ENCODE measurements around the gene NFKB1. TPM values are rescaled to one million over a fixed set of nuclear protein-coding genes. Genes with fewer than 3 reads are reported as not detected.

Gene NFKB1
- total and polyA plus RNA-seq, 10 donors: 15.9 to 94.4 (median 55.3) TPM

- no peak for TF ChIP-seq CTCF (IDR thresholded peaks at IDR 0.05 in 8 of 11, conservative IDR thresholded peaks at IDR 0.05 in 3 of 11)
- TF ChIP-seq POLR2AphosphoS5 (IDR thresholded peaks at IDR 0.05): no peak
- no peak for TF ChIP-seq POLR2A (IDR thresholded peaks at IDR 0.05)
- intact Hi-C loops (cut with DNase I; ENCODE audit: low total_unique reads): loop anchor here (10.0 kb wide), 1 partner anchor 50 kb away; no protein-coding TSS in a partner anchor
- H3K4me3 ChIP-seq: no peak overlapping the region
- H3K4me1 ChIP-seq: peaks cover 23 to 85% (median 71%) of the 10 kb centered on the region in 6 donors
- no peaks in the 10 kb centered on the region for H3K36me3 ChIP-seq
- WGBS, 5 donors: 39 to 61% (median 55%) methylated on average over 1 of the region's 1 CpG
- DNase-seq: no peak
- H3K9me3 ChIP-seq: no peaks in the 10 kb centered on the region
- no peaks in the 10 kb centered on the region for H3K27me3 ChIP-seq (replicated peaks in 1 of 7)
- H3K27ac ChIP-seq: peak overlapping the region in 3 of 8 donors; percentile 98 to 99 (median 99)
Observed at GRCh38 chr4:102504941-102505340, 3.8 kb downstream of the NFKB1 start.

- H3K9me3 ChIP-seq: no peaks in the 10 kb centered on the region
- H3K4me3 ChIP-seq: no peak overlapping the region
- DNase-seq: no peak
- no peak overlapping the region for H3K27ac ChIP-seq
- intact Hi-C loops (cut with DNase I; ENCODE audit: low total_unique reads): loop anchor here (10.0 kb wide), 1 partner anchor 49 kb away; no protein-coding TSS in a partner anchor
- H3K36me3 ChIP-seq: no peaks in the 10 kb centered on the region
- TF ChIP-seq CTCF (IDR thresholded peaks at IDR 0.05 in 8 of 11, conservative IDR thresholded peaks at IDR 0.05 in 3 of 11) (no peak), POLR2AphosphoS5 (IDR thresholded peaks at IDR 0.05) (no peak), POLR2A (IDR thresholded peaks at IDR 0.05) (no peak)
- H3K27me3 ChIP-seq (replicated peaks in 1 of 7): no peaks in the 10 kb centered on the region
- H3K4me1 ChIP-seq: peaks cover 20 to 84% (median 63%) of the 10 kb centered on the region in 6 donors
- 87 to 92% (median 90%) methylated on average over 2 of the region's 2 CpGs for WGBS, 5 donors
Observed at GRCh38 chr4:102505708-102506107, 4.5 kb downstream of the NFKB1 start.

GRCh38 chr4:102506523-102506922 is 5.4 kb downstream of the NFKB1 start:
- DNase-seq: no peak
- Histone ChIP-seq H3K27me3 (replicated peaks in 1 of 7) (no peaks in the 10 kb centered on the region), H3K4me1 (peaks cover 20 to 90% (median 63%) of the 10 kb centered on the region in 6 donors), H3K27ac (no peak overlapping the region), H3K36me3 (no peaks in the 10 kb centered on the region), H3K9me3 (no peaks in the 10 kb centered on the region), H3K4me3 (no peak overlapping the region)
- intact Hi-C loops (cut with DNase I; ENCODE audit: low total_unique reads): loop anchor here (10.0 kb wide), 1 partner anchor 48 kb away; no protein-coding TSS in a partner anchor
- TF ChIP-seq POLR2AphosphoS5 (IDR thresholded peaks at IDR 0.05) (no peak), POLR2A (IDR thresholded peaks at IDR 0.05) (no peak), CTCF (IDR thresholded peaks at IDR 0.05 in 8 of 11, conservative IDR thresholded peaks at IDR 0.05 in 3 of 11) (no peak)
- WGBS, 5 donors: 84 to 90% (median 87%) methylated on average over 1 of the region's 1 CpG

GRCh38 chr4:102511830-102512605 is 10.9 kb downstream of the NFKB1 start:
- TF ChIP-seq POLR2A (IDR thresholded peaks at IDR 0.05) (no peak), POLR2AphosphoS5 (IDR thresholded peaks at IDR 0.05) (no peak), CTCF (IDR thresholded peaks at IDR 0.05 in 8 of 11, conservative IDR thresholded peaks at IDR 0.05 in 3 of 11) (no peak)
- Histone ChIP-seq H3K4me3 (no peak overlapping the region), H3K36me3 (peaks cover 0 to 13% (median 0%) of the 10 kb centered on the region in 6 donors), H3K4me1 (peaks cover 0 to 60% (median 21%) of the 10 kb centered on the region in 6 donors), H3K27ac (no peak overlapping the region), H3K27me3 (replicated peaks in 1 of 7) (no peaks in the 10 kb centered on the region), H3K9me3 (peaks cover 0 to 20% (median 15%) of the 10 kb centered on the region in 8 donors)
- 90 to 97% (median 91%) methylated on average over 5 of the region's 5 CpGs for WGBS, 5 donors
- intact Hi-C loops (cut with DNase I; ENCODE audit: low total_unique reads): no loop called here
- no peak for DNase-seq
